ENCODE results near the gene INHBB.

Gene INHBB

GRCh38 chr2:120355780-120356266 is 9.9 kb downstream of the INHBB start:
- Histone ChIP-seq H3K27ac (no peak overlapping the region), H3K27me3 (replicated peaks) (peaks cover 5% of the 10 kb centered on the region), H3K4me3 (ENCODE audit: low read depth, low read length) (no peak overlapping the region), H3K36me3 (replicated peaks) (no peaks in the 10 kb centered on the region)
- no peak for DNase-seq
- in situ Hi-C loops (cut with HindIII; ENCODE audit: low pct_ligation_motif_present, low sequenced_read_pairs) = no loop called here
- TF ChIP-seq, protein P1, sequence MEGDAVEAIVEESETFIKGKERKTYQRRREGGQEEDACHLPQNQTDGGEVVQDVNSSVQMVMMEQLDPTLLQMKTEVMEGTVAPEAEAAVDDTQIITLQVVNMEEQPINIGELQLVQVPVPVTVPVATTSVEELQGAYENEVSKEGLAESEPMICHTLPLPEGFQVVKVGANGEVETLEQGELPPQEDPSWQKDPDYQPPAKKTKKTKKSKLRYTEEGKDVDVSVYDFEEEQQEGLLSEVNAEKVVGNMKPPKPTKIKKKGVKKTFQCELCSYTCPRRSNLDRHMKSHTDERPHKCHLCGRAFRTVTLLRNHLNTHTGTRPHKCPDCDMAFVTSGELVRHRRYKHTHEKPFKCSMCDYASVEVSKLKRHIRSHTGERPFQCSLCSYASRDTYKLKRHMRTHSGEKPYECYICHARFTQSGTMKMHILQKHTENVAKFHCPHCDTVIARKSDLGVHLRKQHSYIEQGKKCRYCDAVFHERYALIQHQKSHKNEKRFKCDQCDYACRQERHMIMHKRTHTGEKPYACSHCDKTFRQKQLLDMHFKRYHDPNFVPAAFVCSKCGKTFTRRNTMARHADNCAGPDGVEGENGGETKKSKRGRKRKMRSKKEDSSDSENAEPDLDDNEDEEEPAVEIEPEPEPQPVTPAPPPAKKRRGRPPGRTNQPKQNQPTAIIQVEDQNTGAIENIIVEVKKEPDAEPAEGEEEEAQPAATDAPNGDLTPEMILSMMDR (IDR thresholded peaks at IDR 0.05; ENCODE audit: low read depth, low read length, missing control alignments) = no peak

- H3K27ac ChIP-seq = no peak overlapping the region
- no peak overlapping the region for H3K4me3 ChIP-seq (ENCODE audit: low read depth, low read length)
- H3K27me3 ChIP-seq (replicated peaks) = peaks cover 4% of the 10 kb centered on the region
- TF ChIP-seq, protein P1 (IDR thresholded peaks at IDR 0.05; ENCODE audit: low read depth, low read length, missing control alignments) = no peak
- no peaks in the 10 kb centered on the region for H3K36me3 ChIP-seq (replicated peaks)
- DNase-seq = no peak
- in situ Hi-C loops (cut with HindIII; ENCODE audit: low pct_ligation_motif_present, low sequenced_read_pairs) = no loop called here
These were observed 11.8 kb downstream of the INHBB start for GRCh38 chr2:120357768-120358167.

- in situ Hi-C loops (cut with HindIII; ENCODE audit: low pct_ligation_motif_present, low sequenced_read_pairs) = no loop called here
These were observed 13.0 kb downstream of the INHBB start for GRCh38 chr2:120358734-120359465.

DNA sequence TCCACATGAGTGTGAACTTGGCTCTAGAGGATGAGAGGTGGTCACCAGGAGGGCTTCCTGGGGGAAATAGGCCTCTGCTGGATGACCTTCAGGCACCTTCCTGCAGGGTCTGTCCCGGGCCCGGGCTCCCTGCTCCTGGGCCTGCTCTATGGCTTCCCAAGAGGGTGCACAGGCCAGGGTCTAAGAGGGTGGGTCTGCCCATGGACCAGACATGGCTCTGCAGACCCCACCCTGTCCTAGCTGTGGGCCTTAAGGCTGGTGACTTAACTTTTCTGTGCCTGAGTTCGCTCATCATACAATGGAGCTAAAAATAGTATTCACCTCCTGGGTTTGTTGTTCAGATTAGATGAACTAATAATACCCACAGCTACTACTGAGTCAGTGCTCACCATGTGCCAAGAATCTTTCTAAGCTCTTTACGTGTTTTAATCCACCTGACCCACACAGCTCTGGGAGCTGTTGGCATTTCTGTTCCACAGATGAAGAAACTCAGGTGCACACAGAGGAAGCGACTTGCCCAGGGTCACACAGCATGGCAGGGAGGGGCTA is 14.4 kb downstream of the INHBB start:
- TF ChIP-seq, protein P1 (IDR thresholded peaks at IDR 0.05; ENCODE audit: low read depth, low read length, missing control alignments) = no peak
- Histone ChIP-seq H3K27ac (no peak overlapping the region), H3K4me3 (ENCODE audit: low read depth, low read length) (no peak overlapping the region), H3K36me3 (replicated peaks) (no peaks in the 10 kb centered on the region), H3K27me3 (replicated peaks) (peaks cover 2% of the 10 kb centered on the region)
- peak; percentile 16 for DNase-seq
- in situ Hi-C loops (cut with HindIII; ENCODE audit: low pct_ligation_motif_present, low sequenced_read_pairs) = no loop called here

More at GRCh38 chr2:120358734-120359465, 13.0 kb downstream of the INHBB start:
- Histone ChIP-seq H3K36me3 (replicated peaks) (no peaks in the 10 kb centered on the region), H3K27me3 (replicated peaks) (peaks cover 2% of the 10 kb centered on the region), H3K4me3 (ENCODE audit: low read depth, low read length) (no peak overlapping the region), H3K27ac (no peak overlapping the region)
- TF ChIP-seq, protein P1 (IDR thresholded peaks at IDR 0.05; ENCODE audit: low read depth, low read length, missing control alignments) = no peak
- no peak for DNase-seq

DNA sequence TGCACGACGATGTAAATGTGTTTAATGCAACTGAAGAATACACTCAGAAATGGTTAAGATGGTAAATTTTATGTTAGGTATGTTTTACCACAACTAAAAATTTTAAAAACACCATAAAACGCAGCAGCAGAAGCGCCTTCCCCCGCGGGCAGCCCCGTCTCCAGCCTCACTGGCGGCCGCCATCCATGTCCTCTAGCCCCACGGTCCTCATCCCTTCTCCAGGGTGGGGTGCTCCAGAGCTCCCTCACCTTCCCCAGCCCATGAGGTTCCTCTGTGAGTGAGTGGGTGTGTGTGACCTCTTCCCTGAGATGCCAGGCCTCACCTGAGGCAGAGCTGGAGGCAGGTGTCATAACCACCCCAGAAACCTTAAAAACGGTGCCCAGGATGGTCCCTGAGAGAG is 17.0 kb downstream of the INHBB start:
- in situ Hi-C loops (cut with HindIII; ENCODE audit: low pct_ligation_motif_present, low sequenced_read_pairs) = no loop called here
- no peak overlapping the region for H3K4me3 ChIP-seq (ENCODE audit: low read depth, low read length)
- H3K36me3 ChIP-seq (replicated peaks) = no peaks in the 10 kb centered on the region
- no peak for DNase-seq
- no peak overlapping the region for H3K27ac ChIP-seq
- TF ChIP-seq, protein P1 (IDR thresholded peaks at IDR 0.05; ENCODE audit: low read depth, low read length, missing control alignments) = no peak
- no peaks in the 10 kb centered on the region for H3K27me3 ChIP-seq (replicated peaks)
